Fibroblast of peridontal ligament (primary cell): ENCODE data around the gene PIP5K1C.

Experiments
- DNase-seq: peaks from one replicate; pipeline ENCODE4 v3.0.0-alpha.2; 2010; ENCODE audit errors: extremely low read depth

Gene PIP5K1C, protein sequence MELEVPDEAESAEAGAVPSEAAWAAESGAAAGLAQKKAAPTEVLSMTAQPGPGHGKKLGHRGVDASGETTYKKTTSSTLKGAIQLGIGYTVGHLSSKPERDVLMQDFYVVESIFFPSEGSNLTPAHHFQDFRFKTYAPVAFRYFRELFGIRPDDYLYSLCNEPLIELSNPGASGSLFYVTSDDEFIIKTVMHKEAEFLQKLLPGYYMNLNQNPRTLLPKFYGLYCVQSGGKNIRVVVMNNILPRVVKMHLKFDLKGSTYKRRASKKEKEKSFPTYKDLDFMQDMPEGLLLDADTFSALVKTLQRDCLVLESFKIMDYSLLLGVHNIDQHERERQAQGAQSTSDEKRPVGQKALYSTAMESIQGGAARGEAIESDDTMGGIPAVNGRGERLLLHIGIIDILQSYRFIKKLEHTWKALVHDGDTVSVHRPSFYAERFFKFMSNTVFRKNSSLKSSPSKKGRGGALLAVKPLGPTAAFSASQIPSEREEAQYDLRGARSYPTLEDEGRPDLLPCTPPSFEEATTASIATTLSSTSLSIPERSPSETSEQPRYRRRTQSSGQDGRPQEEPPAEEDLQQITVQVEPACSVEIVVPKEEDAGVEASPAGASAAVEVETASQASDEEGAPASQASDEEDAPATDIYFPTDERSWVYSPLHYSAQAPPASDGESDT

DNA sequence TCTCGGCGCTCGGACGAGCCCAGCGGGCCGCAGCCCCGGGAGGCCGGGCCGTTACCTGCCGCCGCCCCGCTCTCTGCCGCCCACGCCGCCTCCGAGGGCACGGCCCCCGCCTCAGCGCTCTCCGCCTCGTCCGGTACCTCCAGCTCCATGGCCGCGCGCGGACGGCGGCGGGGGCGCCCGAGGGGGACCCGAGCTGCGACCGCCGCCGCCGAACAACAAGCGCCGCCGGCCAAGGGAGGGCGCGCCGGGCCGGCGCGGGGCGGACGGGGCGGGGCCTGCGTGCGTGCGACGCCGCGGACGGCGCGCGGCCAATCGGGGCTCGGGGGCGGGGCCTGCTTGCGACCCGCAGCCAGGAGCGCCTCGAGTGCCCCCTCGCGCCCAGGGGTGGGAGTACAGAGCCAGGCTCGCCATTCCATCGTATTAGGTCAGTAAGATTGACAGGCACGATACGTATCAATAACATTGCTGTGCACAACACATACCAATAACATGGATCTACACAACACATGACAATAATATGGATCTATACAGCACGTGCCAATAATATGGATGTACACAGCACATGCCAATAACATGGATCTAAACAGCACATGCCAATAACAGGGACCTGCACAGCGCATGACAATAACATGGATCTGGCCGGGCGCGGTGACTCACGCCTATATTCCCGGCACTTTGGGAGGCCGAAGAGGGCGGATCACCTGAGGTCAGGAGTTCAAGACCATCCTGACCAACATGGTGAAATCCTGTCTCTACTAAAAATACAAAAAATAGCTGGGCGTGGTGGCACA lies at the start of gene PIP5K1C:
PIP5K1C (minus strand) TSS at position 227 of the 791 bp plus-strand sequence; CDS start at position 149, 78 bp downstream.
- peak; percentile 76 for DNase-seq

DNA sequence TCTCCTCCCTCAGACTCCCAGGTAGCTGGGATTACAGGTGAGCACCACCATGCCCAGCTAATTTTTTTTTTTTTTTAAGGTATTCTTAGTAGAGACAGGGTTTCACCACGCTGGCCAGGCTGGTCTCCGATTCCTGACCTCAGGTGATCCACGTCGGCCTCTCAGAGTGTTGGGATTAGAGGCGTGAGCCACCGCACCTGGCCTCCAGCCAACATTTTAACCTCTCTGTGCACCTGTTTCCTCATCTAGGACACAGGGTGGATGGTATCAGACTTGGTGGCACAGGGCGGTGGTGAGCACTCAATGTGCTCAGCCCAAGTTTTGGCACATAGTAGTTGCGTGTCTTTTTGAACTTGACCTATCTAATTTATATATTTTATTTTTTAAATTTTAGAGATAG lies 48.7 kb upstream of the PIP5K1C start:
- DNase-seq = no peak

DNA sequence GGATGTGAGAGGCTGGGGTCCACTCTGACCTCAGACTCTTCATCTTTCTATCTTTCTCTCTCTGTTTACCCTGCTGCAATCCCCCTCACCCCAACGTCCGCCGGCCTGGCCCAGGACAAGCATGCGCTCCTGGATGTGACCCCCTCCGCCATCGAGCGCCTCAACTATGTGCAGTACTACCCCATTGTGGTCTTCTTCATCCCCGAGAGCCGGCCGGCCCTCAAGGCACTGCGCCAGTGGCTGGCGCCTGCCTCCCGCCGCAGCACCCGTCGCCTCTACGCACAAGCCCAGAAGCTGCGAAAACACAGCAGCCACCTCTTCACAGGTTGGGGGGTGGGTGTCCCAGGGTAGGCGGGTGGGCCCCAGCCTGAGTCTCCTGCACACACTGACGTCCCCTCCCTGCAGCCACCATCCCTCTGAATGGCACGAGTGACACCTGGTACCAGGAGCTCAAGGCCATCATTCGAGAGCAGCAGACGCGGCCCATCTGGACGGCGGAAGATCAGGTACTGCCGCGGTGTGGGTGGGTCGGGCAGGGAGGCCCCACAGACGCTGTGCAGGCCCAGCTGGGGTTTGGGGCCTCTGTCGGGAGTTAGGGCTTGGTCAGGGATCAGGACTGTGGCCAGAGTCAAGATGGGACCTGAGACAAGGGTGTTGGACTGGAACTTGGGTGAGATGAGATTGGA lies 46.2 kb upstream of the PIP5K1C start:
- DNase-seq = no peak

DNA sequence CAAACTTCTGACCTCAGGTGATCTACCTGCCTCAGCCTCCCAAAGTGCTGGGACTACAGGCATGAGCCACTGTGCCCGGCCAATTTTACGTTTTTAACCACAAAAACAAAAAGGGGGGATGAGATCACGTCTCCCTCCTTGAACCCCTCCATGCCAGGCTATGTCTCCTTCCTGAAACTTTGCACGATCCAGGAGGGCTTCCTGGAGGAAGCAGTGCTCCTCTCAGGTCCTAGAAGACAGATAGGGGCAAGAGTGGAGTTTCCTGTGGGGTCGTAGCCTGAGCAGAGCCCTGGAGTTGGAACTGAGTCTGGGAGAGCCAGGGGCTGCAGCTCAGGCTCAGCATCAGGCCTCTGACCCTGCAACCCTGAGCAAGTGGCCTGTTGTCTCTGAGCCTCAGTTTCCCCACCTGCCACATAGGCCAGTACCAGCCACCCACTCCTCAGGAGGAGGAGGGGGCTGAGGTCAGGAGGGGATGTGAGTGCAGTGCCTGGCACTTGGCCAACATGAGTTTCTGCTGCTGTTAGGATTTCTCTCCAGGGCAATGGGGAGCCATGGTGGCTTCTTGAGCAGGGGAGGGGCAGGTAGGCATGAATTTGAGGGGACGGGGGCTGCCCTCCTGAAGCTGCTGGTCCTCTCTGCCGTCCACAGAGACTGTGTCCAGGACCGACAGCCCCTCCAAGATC lies 45.2 kb upstream of the PIP5K1C start:
- no peak for DNase-seq

DNA sequence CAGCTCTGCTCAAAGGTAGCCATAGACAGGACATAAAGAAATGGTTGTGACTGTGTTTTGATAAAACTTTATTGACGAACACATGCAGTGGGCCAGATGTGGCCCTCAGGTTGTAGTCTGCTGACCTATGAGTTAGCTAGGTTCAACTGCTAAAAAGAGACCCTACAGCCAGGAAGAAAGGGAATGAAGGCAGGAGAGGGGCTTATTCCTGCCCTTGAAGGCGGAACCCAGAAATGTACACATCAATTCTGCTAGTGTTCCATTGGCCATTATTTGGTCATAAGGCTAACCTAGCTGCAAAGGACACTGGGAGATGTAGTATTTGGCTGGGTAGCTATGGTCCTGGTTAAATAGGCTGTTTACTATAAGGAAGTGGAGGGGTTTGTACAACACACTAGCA lies 43.2 kb upstream of the PIP5K1C start:
- DNase-seq = no peak

DNA sequence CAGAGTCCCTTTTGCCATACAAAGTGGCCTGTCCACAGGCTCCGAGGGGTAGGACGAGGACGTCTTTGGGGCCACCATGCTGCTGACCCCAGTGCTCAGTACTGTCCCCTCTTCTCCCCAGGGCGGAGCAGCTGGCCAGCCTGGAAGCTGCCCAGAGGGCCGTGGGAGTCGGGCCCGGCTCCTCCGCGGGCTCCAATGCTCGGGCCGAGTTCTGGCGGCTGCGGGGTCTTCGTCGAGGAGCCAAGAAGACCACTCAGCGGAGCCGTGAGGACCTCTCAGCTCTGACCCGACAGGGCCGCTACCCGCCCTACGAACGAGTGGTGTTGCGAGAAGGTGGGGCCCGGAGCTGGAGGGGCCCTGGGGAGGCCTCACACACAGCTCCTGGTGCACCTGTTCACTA lies 40.2 kb upstream of the PIP5K1C start:
- DNase-seq = no peak

DNA sequence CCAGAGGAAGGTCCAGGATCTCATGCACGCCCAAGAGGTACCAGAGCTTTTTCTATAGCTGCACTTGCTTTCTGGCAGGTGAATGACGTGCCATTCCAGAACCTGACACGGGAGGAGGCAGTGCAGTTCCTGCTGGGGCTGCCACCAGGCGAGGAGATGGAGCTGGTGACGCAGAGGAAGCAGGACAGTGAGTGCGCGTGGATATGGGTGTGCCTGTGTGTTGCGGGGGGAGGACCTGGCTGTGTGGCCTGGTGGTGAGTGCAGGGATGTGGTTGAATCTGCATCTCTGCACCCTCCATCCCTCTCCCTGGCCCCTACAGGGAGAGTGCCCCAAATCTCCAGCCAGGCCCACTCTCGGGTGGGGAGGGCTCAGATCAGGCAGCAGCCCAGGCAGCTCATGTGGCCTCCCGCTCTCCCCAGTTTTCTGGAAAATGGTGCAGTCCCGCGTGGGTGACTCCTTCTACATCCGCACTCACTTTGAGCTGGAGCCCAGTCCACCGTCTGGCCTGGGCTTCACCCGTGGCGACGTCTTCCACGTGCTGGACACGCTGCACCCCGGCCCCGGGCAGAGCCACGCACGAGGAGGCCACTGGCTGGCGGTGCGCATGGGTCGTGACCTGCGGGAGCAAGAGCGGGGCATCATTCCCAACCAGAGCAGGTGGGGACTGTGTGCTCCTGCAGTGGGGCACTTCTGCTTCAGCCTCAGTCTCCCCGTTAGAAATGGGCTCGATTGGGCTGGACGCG lies 38.4 kb upstream of the PIP5K1C start:
- no peak for DNase-seq

DNA sequence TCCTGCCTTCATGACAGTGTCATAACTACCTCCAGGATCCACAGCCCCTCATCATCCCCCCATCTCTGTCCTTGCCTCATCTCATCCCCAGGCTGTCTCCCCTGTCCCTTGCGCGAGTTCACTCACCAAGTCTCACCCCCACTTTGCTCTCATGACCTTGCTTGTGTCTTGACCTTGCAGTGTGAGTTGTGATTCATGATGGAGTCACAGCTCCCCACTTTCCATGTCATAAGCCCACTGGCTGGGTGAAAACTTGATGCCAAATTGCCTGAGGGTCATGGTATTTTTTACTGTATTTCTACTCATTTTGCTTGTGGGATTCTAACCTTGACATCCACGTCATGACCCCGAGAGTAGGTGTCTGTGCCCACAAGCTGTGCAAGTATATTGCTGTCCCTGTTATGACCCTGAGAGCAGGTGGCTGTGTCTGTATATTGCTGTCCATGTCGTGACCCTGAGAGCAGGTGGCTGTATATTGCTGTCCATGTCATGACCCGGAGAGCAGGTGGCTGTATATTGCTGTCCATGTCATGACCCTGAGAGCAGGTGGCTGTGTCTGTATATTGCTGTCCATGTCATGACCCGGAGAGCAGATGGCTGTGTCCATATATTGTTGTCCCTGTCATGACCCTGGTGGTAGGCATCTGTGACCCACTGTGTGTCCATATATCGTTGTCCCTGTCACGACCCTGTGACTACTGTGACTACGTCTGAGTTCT lies 37.4 kb upstream of the PIP5K1C start:
- no peak for DNase-seq

DNA sequence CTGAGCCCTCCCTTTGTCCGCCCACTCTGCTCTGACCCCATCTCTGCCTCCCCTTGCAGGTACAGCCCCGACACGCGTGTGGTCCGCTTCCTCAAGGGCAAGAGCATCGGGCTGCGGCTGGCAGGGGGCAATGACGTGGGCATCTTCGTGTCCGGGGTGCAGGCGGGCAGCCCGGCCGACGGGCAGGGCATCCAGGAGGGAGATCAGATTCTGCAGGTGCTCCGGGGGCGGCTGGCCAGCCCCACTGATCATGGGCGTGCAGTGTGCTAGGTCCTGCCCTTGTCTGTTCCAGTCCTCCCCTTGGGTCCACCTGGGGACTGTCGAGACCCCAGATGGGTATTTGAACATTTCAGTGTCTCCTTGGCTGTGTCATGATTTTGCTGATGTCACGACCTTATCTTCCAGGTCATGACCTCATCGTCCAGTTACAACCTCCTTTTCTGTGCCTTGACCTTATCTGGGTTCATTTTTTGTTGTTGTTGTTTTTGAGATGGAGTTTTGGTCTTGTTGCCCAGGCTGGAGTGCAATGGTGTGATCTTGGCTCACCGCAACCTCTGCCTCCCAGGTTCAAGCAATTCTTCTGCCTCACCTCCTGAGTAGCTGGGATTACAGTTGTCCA lies 35.9 kb upstream of the PIP5K1C start:
- DNase-seq = no peak

DNA sequence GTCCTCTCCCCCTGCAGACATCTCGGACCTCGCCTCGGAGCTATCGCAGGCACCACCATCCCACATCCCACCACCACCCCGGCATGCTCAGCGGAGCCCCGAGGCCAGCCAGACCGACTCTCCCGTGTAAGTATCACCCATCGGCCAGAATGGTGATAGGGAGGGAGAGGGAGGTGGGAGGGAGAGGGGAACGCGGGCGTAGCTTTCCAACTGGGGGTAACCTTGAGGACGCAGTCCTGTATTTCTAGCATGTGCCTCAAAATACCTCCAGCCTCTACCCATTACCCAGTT lies 34.0 kb upstream of the PIP5K1C start:
- no peak for DNase-seq

DNA sequence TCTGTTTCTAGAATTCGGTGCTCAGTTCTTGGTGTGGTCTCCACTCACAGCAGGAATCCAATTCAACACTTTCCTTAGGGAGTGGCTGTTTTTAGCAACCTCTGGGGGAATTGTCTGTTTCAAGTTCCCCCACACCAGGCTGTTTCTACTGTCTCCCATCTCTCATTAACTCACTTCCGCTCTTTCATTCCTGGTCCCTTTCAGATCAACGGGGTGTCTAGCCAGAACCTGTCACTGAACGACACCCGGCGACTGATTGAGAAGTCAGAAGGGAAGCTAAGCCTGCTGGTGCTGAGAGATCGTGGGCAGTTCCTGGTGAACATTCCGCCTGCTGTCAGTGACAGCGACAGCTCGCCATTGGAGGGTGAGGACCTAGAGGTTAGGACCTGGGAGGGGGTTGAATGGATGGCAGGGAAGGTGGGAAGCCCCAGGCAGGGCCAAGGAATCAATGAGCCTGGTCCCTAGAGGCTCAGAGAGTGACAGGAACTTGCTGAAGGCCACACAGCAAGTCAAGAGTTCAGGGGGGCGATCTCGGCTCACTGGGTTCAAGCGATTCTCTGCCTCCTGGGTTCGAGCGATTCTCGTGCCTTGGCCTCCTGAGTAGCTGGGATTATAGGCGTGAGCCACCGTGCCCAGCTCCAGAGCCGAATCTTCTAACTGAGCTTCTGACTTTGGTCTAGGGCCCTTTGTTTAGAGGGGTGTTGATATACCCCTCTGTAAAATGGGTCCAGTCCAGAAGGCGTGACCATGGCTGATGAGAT lies 33.5 kb upstream of the PIP5K1C start:
- no peak for DNase-seq

DNA sequence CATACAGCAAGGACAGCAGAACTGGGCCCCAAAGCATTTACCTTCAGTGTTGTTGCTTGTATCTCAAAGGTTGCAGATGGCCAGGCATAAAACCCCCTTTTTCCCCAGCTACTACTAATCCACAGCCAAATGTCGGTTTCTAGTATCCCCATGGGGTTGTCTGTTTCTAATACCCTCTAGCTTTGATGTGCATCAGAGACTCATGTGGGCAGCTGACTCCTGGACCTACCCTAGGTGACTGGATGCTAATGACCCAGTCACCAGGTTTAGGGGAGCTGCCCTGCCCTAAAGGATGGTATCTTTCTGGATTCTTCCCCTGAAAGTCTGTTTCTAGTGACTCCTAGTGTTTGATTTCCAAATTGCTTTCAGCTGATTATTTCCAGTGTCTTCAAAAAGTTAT lies 31.8 kb upstream of the PIP5K1C start:
- no peak for DNase-seq

DNA sequence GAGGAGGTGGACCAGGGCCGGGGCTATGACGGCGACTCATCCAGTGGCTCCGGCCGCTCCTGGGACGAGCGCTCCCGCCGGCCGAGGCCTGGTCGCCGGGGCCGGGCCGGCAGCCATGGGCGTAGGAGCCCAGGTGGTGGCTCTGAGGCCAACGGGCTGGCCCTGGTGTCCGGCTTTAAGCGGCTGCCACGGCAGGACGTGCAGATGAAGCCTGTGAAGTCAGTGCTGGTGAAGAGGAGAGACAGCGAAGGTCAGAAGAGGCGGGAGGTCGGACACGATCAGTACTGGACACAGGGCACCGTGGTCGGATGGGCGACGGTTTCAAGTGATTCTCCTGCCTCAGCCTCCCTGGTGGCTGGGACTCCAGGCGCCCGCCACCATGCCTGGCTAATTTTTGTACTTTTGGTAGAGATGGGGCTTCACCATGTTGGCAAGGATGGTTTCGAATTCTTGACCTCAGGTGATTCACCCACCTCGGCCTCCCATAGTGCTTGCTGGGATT lies 30.2 kb upstream of the PIP5K1C start:
- no peak for DNase-seq

DNA sequence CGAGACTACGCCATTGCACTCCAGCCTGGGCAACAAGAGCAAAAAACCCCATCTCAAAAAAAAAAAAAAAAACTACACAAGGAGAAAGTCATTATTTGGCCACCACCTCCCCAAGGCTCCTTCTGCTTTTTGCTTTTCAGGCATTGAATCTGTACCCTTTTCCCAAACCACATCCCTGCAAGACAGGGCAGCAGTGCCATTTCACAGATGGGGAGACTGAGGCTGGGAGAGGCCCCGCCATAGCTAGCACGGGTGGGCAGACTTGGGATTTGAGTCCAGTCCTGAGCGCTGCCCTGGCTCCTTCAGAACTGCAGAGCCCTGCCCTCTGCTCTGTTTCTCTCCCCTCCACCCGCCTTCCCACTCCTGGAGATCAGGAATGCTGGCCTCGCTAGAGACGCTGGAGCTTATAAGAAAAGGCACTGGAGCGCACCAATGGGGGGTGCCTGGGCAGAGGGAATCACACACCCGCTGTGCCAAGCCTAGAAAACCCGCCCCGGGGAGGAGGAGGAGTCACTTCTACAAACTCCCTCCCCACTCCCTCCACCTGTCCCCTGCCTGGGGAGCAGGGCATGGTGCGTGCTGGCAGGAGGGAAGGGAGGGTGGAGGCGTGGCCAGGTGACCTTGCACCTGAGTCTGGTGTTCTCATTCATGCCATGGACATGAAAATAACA lies 25.5 kb upstream of the PIP5K1C start:
- DNase-seq = no peak

DNA sequence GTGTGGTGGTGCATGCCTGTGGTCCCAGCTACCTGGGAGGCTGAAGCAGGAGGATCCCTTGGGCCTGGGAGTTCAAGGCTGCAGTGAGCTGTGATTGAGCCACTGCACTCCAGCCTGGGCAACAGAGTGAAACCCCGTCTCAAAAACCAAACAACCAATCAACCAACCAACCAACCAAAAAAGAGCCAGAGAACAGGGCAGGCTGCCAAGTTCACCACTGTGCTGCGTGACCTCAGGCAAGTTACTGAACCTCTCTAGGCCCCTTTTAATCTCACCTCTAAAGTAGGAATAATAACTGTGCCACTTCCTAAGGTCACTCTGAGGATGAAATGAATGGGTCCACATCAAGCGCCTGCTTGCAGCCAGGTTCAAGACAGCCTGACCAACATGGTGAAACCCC lies 24.9 kb upstream of the PIP5K1C start:
- no peak for DNase-seq

DNA sequence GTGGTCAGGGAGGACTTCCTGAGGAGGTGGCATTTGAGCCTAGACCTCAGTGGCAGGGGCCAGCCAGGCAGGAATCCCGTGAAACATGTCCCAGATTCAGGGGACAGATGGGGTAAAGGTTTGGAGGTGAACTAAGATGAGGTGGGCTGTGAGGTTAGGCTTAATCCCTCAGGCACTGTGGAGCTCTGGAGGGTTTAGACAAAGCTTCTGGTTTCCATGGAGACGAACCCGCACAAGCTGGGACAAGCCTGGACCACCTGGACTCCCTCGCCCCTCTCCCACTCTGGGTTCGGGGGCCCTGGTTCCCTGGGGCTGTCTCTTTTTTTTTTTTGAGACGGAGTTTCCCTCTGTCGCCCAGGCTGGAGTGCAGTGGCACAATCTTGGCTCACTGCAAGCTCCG lies 23.6 kb upstream of the PIP5K1C start:
- DNase-seq = no peak

DNA sequence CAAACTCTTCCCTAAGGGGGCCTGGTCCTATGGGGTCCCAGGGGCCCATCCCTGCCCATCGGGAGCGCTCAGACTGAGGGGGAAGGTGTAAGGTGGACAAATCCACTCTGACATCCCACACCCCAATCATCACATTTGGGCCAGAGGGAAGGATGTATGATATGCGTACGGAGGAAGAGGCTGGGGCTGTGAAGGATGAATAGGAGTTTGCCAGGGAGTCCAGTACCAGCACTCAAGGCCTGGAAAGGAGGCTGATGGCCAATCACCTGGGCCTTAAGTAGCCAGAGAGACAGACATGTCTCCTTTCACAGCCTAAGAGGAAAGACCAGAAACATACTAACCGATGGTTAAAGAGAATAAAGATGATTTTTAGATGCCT lies 22.8 kb upstream of the PIP5K1C start:
- no peak for DNase-seq

DNA sequence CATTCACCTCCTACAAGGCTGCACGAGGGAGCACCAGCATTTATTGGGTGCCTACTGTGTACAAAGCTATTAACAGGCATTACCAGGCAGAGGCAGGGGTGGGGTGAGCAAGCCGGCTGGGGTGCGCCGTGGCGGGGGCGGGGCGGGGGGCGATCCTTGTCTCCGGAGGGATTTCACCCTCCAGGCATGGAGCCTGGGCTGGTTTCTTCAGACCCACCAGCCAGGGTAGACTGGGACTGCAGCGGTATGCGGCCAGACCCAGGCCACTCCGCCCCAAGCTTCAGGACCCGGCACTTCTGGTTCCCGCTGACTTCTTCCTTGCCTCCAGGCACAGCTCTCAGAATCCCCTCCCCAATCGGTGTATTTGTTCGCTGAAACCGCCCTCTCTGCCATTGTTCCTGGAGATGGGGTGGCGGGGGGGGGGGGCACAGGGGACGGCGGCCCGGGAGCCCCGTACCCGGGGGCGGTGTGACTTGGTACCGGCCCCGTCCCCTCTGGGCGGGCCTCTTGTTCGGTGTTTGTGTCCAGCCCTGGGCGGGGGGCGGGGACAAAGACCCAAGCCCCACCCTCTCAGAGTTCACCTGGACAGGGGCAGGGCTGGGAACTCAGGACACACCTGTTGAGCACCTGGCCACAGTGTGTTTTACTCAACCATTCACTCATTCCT lies 22.3 kb upstream of the PIP5K1C start:
- DNase-seq = no peak
